ENCODE measurements around the gene NAP1L1.
"Not testable (repeated sequence)": the region's sequence is repeated elsewhere in the genome, so short reads cannot be mapped to it uniquely, and the experiment has no call there.

Gene NAP1L1

DNA sequence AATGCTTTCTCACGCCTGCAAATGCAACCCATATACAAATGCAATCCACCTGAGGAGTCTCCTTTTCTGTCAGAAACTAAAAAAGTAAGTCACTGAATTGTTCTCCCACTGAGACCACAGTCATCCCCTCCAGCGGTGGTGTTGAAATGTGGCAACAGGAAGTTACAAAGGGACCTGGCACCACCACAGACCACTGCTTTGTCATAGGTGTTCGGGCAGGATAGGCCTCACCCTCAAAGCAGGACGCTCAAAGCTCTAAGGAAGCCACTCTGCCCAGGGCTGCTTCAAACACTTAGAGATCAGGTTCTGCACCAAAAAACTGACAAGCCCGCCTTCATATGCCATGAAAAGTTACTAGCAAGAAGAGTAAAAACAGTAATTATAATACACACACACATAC, 64.2 kb downstream of the NAP1L1 start:
- peak; percentile 49 for DNase-seq

DNA sequence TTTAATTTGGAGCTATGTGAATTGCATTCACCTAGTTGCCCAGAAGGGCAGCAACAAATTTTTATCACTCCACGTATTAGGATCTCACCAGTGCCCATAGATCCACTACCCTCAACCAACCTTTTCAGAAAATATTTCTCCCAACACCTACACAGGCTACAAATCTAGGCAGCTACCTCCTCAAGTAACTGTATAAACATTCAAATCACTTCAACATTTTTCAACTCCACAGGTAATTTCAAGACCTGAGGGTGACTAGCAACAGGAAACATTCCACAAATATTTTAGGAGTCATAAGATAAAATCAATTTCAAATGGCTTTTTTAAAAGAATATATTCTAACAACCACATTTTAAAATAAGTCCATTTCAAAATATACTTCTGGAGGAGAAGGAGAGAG, 65.8 kb downstream of the NAP1L1 start:
- DNase-seq, result no peak

DNA sequence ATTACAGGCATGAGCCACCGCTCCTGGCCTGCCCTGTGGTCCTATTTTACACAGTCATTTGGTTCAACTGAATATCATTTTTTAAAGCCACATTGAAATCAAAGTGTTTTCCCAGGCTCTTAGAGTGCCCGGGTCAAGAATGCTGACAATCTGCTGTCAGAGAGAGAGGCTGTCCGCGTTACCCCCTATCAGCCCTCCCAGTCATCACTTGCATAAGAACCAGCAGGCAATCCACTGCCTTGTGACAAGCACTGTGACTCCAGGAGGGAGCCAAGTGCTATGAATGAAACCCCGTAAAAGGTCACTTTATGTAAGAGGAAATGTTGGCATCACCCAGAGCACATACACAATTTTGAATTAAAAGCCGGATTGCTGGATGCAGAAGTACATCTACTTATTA, 66.4 kb downstream of the NAP1L1 start:
- no peak for DNase-seq

DNA sequence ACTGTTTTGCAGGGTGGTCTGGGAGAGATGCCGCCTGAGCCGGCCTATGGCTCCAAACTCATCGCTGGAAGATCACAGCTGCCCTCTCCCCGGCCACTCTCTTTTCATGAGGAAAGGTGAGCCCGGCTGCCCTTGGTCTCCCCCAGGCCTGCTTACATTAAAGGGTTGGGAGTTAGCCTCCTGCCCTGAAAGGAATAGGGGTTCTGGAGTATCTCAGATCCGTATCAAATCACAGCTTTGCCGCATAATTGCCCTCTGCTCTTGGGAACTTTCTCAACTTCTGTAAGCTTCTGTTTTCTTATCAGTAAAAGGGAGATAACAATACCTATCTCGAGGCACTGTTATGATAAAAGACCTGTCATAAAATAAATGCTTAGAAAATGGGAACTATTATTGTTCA, 70.5 kb downstream of the NAP1L1 start:
- DNase-seq, result no peak

DNA sequence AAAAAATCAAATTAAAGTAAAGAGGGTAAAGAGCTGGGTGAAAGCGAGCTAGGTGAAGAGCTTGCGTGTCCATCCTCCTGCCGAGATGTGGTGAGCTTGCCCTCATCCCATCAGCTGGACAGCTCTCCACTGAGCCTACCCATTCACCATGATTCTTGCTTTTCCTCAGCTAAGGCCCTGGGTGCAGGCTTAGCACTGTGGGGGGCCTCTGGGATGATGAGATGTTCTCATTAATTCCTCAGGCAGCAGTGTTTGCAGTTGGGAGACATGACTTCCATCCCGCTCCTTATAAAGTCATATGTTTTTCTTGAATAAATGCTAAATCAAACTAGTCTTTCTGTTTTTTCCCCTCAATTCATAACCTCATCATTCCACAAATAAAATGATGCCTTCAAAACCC, 70.9 kb downstream of the NAP1L1 start:
- DNase-seq, result no peak

DNA sequence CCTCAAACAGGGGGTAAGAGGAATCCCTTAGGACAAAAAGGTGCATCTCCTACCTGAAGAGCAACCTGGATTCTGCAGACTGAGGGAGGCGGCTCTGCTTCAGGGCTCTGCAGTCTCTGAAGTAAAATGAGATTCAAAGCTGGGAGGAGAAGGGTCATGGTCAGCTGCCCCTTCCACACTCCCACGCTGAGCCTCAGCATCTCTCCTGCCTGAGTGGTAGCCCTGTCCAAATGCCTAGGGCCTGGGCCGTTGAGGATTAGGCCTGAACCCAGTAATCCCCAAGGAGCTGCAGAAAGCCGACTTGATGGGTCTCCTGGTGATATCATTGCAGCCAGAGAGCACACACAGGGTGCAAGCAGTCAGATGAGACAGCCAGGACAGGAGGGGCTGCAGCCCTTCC, 71.8 kb downstream of the NAP1L1 start:
- no peak for DNase-seq

DNA sequence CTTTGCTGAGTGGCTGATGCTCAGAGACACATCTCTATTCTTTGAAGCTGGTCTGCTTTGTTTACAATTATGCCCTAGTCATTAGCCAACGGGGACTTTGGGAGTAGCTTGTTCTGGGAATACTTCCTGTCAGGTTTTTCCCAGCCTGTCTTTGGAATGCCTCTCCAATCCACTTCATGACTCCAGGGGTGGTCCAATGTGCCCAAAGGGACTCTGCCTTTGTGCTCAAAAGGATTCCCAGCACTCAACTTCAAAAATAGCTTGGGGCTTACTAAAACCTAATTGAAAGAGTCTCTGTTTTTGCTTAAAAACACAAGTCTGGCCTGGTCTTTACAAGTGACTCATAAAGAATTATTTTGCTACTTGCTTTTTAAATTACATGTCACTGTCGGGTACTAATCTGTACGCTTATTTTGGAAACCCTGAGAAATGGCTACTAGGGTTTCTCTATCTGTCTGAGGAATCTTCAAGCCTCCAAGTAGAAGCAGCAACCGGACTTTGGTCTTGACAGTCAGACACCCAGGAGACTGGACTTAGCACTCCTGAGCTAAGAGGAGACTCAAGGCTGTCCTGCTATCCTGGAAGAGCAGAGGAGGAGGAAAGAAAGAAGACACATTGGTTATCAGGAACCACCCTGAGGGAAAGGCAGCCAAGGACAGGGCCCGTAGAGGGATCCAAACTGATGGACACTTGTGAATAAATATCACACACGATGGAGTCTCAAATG, 73.6 kb downstream of the NAP1L1 start:
- DNase-seq, result no peak

DNA sequence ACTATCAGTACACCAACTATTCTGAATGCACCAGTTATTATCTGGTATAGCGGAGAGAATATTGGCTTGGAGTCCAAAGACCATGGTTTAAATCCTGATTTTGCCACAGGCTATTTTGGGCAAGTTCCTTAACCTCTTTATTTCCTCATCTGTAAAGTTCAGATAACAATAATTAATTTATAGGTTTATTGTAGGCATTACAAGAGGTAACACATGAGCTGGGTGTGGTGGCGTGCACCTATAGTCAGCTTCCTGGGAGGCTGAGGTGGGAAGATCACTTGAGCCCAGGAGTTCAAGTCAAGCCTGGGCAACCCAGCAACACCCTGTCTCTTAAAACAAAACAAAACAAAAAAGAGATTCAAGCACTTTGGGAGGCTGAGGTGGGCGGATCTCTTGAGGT, 76.1 kb downstream of the NAP1L1 start:
- DNase-seq, result no peak

DNA sequence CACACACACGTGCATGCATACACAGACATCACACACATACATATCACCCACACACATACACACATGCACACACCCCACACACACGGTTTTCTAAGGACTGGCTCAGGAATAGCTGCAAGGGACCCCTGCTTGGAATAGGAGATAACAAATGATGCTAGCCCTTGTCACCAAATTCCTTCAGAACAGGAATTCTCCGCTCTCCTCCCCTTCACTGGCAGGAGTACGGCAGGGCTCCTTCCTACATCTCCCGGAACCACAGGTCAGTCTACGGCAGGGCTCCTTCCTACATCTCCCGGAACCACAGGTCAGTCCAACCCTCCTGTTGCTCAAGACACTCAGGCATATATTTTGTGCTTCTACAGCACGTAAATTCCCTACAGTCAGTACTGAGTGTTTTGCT, 76.8 kb downstream of the NAP1L1 start:
- DNase-seq, result no peak

DNA sequence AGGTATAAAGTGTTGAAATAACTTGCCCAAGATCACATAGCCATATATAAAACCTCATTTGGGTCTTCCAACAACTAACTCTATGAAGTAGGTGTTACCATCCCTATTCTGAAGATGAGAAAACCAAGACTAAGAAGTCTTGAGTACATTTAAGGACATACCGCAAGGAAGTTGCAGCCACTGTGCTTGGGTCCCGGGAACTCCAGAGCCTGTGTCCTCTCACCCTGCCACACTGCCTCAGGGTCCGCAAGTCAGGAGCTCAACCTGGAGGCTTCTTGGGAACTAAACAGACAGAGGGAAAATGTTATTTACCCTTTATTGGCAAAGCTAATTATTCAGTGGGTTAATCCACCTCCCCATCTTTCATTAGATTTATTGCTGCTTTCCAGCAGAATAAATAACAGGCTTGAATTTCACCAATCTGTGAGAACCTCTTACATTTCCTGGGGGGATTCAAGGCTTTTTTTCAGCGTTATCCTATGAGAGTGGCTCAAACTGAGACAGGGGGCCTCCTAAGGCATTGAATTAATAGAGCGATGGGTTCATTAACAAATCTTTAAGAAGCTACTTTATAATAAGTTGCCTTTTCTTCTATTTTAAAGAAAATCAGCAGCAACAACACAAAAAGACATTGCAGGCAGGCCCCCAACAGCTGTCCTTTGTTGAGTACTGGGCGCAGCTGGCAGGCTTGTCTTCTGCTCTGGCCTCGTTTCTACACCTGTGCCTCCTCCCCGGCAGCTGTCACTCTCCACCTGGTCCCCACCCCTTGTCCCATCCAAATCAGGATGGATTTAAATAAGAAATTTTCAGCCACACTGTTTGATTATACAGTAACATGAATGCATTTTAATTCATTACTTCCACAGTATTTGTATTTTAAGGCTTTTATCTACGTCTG, 78.2 kb downstream of the NAP1L1 start:
- no peak for DNase-seq

DNA sequence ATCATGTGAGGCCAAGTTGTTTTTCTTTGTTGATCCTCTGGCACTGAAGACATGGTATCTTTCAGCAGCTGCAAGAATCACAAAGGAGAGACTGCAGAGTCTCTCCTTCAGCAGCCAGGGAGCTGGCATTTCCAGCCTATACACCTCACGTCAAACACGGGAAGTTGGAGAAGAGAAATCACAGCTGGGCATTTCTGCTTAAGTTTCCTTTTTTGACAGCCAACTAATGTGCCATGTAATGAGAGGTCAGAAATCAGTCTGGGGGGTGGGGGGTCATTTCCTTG, 81.2 kb downstream of the NAP1L1 start:
- no peak for DNase-seq

DNA sequence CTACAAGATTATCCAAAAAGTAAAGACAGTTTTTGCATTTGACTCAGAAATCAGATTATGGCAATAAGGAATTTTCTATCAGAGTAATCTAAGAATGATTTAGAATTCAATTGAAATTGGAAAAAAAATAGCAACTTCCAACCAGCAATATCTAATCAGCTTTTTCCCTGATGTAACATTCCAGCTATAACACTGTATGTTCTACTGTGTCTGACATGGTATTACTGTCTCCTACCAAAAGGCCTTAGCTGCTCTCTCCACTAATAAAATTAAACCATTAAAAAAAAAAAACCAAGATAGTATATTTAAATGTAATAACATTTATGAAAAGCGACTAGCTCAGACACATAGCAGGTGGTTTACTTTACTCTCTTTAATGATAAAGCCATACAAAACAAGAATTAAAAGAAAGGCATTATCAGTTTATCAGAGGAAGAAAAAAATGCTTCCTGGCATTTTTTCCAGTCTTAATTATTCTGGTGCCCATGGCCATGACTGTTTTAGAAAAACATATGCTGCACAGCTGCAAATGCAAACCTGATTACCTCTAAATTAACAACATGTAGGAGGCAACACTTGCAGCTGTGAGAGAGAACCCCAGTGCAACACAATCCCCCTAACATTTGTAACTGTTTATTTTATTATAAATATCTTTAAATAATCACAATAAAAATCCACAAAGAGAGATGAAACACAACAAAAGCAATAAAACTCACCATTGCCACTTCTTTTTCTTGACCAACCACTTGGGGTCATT, 81.7 kb downstream of the NAP1L1 start:
- DNase-seq, result no peak

DNA sequence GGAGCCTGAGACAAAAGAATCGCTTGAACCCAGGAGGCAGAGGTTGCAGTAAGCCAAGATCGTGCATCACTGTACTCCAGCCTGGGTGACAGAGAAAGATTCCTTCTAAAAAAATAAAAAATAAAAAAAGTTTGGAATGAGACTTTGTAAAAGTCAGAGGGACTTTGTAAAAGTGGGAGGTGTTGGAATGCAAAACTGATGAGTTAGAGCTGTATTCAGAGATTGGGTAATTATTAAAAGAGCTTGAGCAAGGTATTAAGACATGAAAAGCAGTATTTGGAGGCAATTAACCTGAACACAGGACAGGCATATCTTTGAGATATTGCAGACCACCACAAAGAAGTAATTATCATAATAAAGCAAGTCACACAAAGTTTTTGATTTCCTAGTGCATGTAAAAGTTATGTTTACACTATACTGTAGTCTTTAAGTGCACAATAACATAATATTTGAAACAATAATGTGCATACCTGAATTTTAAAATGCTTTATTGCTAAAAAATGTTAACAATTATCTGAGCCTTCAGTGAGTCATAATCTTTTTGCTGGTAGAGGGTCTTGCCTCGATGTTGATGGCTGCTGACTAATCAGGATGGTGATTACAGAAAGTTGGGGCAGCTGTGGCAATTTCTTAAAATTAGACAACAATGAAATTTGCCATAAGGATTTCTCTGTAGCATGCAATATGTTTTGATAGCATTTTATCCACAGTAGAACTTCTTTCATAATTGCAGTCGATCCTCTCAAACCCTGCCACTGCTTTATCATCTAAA, 86.0 kb downstream of the NAP1L1 start:
- no peak for DNase-seq

DNA sequence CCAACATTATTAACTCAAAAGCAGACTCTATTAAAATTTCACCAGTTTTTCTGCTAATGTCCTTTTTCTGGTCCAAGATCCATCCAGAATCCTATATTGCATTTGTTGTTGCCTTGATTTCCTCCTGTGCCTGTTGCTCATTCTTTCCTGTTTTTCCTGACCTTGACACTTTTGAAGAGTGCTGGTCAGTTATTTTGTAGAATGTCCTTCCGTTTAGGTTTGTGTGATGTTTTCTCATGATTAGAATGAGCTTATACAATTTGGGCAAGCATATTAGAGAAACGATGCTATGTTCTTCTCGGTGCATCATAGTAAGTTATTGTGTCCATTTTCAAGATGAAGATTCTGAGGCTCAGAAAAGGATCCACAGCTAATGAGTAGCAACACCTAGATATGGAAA, 86.8 kb downstream of the NAP1L1 start:
- no peak for DNase-seq

DNA sequence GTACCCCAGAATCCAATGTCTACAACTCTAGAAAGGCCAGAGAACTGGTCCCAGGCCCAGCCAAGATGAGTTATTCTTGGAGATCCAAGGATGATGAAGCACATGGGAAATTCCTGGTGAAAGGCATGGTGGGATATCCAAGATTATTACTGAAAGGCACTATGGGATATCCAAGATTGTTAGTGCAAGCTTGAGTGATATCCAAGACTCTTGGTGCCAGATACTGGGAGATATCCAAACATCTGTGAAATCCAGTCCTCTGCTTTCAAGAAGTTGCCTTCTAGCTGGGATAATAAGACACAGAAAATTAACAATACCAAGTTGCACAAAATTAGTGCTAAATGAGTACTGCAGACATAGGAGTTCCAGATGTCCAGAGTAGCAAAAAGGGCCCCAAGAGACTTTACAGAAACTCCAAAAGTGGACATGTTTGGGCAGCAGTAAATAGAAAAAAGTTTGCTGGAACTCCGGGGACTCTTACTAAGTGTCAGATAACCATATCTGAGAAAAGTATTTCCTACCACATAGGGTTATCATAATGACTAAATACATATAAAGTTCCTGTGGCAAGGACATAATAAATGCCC, 87.5 kb downstream of the NAP1L1 start:
- DNase-seq, result no peak

DNA sequence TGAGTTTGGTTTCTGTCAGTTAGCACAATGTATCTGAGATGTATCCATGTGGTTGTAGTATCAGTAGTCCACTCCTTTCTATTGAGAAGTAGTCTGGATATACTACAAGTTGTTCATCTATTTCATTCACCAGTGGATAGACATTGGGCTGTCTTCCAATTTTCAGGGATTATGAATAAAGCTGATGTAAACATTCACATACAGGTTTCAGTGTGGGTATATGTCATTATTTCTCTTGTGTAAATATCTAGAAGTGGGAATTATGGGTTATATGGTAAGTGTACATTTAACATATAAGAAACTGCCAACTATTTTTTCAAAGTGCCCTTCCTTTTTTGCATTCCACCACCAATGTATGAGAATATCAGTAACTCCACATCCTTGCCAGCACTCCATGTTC, 88.8 kb downstream of the NAP1L1 start:
- no peak for DNase-seq

DNA sequence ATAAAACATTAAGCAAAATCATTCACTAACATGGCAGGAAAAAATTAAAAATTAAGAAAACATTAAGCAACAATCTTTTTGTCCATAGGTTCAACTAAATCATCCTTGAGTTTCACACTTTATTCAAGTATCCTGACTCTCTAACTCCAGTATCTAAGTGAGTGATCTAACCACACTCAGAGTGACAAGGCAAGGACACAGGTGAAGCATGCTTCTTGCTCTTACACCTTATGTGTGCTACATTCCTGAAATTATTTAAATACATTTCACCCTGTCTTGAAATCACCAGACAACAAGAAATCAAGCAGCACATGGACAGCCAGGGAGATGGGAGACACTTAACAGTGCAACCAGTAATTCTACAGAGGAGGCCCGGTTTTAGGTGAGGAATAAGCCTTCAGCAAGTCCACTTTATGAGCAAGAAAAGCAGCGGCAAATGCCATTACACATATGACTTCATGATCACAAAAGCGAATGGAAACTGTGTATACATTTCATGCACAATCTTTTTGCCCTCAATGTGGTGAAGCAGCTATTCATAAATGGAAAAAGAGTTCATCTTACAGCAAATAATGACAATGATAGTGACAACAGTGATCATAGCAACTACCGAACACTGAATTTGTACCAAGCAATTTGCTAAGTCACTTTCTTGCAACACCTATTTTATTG, 90.3 kb downstream of the NAP1L1 start:
- DNase-seq, result no peak

DNA sequence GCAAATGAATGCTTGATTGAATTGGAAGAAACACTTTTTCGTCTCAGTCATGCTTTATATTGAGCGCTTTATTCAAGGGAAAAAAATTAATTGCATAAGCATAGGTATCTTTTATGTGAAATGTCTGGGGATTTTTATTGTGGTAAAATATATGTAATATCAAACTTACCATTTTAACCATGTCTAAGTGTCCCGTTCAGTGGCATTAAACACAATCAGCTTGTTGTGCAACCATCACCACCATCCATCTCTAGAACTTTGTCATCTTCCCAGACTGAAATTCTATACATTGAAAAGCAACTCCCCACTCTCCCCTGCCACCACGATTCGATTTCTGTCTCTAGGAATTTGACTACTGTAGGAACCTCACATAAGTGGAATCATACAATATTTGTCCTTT, 92.7 kb downstream of the NAP1L1 start:
- DNase-seq, result no peak

DNA sequence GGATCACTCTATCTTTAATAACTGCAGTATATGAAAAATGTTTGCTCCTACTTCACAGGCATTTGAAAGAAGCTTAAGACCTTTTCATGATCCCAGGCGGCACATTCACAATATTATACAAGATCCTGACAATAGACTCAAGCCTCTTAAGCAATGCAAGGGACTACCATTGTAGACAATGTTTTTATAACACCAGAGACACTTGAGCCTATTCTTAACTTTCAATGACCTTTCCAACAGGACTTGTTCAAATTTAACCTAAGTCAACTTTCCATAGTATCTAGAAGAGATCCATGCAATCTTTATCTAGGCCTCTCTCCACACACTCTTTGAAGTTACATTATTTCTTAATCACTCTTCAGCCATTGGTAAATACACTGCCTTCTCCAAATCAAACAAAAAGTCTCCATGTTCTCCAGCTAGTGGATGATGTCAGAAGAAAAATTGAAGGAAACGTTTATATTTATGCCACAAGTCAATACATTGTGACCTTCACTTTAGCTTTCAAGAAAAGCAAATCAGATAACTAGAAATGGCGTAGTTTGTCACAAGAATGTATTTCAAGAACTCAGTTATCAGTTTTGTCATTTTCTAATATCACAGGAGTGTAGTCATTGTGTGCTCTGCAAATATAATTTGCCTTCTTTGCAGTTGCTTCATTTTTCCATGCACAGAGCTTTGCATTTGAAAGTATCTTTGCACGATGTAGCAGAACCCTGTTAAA, 94.1 kb downstream of the NAP1L1 start:
- no peak for DNase-seq

DNA sequence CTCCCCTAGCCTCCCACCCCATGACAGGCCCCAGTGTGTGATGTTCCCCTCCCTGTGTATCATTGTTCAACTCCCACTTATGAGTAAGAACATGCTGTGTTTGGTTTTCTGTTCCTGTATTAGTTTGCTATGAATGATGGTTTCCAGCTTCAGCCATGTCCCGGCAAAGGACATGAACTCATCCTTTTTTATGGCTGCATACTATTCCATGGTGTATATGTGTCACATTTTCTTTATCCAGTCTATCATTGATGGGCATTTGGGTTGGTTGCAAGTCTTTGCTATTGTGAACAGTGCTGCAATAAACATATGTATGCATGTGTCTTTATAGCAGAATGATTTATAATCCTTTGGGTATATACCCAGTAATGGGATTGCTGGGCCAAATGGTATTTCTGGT, 96.8 kb downstream of the NAP1L1 start:
- DNase-seq, result not testable (repeated sequence)

All from SIG-M5 (cell line).